ENCODE results near the gene DNER.
"Not testable (repeated sequence)": the region's sequence is repeated elsewhere in the genome, so short reads cannot be mapped to it uniquely, and the experiment has no call there.

The DNER gene

DNA sequence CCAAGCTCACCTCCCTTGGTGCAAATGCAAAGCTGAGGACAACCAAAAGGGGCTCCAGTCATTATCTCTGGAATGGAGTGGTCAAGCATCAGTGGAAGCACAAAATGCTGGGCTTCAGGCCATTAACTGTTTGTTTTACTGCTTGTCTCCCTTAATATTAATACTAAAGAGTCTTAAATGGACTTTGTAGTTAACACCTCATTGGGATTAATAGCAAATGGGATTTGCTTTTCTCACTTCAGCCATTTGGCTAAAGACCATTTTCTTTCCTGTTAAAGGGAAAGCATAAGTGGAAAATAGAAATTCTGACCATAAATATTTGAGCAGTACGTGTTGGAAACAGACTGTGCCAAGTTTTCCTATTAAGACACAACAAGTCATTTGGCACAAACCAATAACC lies 154.4 kb downstream of the DNER start:
- no peak for FAIRE-seq

DNA sequence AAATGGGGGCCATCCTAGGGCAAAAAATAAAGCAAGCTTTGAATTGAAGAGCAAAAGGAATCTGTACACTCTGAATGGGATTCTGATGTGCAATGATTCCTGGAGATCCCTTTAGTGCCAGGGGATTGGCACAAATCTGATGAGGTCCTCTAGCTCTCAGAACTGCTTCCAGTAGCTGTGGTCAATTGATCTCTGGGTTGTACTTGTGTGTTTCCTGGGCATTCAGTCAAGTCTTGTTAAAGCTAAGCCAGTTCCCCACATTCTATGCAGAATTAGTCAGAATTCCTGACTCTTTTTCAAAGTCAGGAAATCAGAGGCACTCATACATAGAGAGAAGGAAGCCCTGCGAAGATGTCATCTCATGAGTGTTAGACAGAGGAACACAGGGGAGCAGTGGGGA lies 161.3 kb downstream of the DNER start:
- FAIRE-seq, result no peak

DNA sequence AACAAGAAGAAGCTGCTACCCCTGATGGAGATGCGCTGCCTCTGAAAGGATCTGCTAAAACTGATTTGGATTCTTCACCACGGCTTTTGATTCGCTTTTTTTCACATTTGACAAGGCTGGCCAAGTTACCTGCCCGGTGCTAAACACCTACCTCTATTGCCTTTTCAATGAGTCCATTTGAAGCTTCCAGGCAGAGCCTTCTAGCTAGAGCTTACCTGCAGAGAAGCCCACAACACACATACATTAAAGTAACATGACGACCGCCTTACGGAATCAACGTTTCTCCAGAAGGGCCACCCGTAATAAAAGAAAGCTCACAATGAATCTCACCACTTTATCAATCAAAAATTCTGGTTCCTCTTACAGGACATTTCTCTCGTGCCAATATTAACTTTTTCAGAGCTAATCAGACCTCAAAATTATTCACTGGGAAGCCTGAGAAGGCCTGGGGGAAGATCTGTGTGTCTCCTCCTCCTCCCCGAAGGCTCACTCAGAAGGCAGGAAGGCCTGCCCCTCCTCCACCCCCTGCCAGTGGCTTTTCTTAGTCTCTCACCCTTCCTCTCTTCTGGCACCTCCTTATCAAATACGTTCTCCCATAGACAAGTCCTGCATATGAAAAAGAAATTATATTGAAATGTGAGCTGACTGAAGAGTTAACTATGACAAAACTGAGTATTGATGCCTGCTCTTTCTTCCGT lies 171.0 kb downstream of the DNER start:
- no peak for FAIRE-seq

DNA sequence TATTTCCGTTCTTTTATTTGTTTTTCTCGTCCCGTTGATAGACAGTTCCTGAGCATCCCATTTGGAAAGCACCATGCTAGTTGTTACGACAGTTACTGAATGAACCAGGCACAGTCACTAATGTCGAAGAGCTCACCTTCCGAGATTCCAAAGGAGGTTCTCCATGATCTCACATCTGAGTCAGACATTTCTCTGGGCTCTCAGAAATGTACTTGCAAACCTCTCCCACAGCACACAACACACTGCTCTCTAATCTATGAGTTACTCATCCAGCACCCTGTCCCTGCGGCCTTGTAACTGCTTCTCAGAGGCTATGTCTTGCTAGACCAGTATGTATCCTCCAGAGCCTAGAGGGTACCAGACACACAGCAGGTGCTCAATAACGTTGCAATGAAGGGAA lies 174.7 kb downstream of the DNER start:
- FAIRE-seq, result no peak

DNA sequence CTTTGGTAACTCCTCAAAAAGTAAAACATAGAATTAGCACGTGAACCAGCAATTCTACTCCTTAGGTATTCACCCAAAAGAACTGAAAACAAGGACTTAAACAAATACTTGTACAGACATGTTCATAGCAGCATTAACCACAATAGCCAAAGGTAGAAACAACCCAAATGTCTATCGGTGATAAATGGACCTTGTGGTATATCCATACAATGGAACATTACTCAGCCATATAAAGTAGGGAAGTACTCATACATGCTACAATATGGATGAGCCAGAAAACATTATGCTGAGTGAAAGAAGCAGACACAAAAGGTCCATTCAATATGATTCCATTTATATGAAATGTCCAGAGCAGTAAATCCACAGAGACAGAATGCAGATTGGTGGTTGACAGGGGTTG lies 182.8 kb downstream of the DNER start:
- no peak for FAIRE-seq

DNA sequence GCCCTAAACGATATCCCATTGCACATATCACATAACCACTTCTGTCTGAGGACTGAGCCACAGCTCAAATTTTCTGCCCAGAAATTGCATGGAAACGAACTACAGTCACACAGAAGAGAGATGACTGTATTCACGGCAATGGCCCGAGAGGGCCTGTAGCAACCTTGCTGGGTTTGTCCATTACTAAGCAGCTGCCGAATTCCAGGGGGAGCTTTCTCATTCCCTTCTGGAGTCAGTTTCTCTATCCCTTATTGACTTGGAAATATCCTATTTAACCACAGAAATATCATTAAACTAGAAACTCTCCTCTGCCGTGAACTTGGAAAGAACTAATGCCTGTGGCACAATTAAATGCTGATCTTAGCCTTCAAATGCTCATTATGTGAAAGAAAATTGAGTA lies 183.9 kb downstream of the DNER start:
- no peak for FAIRE-seq

DNA sequence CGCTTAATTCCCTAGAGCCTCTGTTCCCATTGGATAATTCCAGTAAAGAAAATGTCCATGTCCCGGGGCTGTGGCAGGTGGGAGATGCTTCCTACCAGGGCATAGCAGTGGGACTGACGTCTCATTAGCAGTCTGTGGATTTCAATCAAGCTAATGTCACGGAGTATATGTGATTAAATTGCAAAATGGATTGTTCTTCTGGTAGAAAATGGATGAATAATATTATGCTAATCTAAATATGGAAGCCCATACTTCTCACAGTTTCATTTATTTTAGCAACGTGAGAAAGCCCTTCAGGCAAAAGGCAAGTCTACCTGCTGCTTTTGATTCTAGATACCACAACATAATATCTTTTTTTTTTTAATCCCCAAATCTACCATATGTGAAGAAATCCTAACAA lies 185.5 kb downstream of the DNER start:
- no peak for FAIRE-seq

DNA sequence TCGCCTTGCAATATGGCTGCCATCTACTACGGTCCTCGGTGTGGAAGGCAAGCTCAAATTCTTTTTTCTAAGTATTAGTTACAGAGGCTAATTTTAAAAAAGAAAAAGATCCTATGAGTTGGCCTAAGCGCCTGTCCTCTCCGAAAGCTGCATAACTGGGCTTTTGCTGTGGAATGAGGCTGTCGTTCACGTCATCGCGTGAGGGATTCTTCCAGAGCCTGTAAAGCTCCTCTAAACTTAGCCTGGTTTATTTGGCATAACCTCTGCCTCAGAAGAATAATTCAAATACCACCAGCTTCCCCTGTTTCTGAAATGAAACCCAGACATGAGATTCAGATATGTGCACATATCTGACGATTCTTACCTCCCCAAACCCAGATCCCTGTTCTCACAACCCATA lies 187.4 kb downstream of the DNER start:
- no peak for FAIRE-seq

DNA sequence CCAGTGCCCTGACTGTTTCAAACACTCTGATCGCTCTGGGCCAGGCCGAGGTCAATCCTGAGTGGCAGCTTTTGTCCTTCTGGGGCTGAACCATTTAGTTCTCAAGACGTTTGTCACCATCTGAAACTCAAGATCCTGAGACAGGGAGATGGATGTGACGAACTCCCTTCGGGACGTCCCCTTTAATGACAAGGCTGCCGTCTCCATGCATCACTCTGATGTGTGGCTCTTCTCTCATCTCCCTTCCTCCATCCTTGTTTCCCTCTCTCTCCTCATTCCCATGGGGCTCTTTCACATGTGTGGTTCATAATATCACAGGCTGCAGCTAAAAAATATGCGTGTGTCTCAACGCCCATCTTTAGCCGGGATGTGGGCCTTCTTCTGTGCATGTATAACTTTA lies 189.6 kb downstream of the DNER start:
- FAIRE-seq, result no peak

DNA sequence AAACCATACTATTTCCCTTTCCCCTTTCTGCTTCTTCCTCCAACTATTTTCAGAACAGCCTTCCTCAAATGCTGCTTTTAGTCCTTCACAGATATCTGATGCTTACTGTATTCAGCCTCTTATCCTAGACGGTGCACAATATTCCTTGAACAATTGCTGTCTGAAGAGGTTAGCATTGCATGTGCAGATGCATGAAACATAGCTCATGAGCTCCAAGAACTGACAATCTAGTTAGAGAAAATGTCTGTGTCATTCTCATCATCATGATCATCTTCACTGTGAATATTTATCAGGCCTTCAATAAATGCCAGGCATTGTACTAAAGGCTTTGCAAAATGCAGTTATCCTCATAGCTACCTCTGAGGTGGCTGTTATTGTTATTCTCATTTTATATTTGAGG lies 190.7 kb downstream of the DNER start:
- no peak for FAIRE-seq

DNA sequence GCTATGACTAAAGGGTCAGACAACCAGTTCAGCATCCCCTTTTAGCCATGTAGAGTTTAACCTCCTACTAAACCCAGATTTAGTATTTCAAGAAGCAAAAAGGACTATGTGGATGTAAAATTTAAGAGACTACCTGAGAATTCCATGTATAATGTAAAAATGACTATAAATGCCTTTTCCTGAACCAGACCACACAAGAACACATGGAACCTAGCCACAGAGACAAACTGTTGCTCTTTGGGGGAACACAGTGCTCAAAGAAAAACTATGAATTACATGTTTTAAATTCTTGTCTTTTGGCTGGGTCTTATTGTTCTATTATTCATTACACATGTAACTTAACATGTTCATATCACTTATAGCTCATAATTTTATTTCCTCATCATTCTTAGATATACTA lies 192.8 kb downstream of the DNER start:
- FAIRE-seq, result no peak

DNA sequence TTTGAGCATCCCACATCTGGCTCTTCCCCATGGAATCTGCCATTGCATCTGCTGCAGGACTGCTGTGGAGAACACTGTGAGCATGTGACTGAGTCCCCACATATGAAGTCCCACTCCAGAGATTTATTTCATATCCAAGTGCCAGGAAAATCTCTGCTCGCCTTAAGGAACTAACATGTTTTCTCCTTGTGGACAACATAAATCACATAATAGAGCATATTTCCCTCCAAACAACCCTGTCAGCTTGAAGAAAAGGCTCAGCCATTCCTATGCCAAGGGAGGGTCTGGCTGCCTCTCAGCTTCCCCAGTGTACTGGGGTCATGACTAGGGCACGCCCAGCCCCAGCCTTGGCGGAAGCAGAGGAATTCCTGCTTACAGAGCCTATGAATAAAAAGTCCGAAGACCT lies 193.7 kb downstream of the DNER start:
- no peak for FAIRE-seq

DNA sequence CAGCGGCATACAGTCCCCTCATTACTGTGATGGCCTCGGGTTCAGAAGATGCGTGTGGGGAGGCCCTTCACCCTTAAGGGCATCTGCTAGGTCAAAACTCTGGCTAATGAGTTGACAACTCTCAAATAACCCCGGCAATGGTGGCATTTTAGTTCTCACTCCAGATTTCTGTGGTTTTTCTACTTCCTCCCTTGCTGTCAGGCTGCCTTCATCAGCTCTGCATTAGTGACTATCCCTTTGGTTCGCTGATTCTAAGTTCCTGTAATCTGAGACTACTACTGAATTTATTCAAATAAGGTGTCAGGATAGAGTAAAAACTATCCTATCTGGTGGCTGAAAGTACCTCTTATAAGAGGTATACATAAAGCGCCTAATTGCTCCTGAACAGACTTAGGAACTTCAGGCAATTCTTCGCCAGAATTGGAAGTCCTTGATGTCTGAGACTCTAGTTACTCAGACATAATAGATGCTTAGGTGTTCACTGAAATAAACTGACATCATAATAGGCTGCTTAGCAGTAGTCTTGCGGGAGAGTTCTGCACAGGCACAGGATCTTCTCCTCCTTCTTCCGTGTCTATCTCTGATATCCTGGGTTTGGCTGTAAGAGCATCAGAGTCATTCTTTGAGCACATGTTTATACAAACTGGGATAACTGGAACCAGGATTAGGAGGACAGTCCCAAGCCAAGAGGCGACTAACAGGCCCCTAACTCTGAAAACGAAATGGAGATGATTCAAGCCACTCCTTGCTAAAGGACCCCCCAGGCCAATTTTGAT lies 194.5 kb downstream of the DNER start:
- FAIRE-seq, result no peak

DNA sequence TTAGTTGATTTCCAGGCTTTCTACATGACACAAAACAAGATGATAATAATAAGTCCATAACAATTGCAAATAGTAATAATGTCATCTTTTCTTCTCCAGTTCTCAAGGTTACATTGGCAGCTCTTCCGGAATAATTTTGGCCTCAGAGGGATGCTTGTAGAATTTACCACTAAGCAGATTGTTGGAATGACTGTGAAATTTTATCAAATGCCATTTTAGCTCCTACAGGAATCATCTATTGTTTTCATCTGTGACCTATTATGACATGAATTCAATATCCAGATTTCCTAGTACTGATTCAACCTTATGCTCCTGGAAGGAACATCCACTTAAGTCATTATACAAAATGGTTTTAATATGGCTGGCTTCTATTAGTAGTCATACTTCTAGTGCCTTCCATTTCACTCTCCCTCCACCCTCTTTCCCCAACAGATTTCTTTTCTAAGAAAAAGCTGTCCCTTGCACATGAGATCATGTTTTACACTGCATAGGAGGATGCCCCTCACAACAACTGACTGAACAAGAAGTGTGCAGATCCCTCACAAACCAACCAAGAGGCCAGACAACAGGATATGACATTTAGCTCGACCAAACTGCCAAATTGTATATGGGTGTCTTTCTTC lies 200.0 kb downstream of the DNER start:
- no peak for FAIRE-seq

DNA sequence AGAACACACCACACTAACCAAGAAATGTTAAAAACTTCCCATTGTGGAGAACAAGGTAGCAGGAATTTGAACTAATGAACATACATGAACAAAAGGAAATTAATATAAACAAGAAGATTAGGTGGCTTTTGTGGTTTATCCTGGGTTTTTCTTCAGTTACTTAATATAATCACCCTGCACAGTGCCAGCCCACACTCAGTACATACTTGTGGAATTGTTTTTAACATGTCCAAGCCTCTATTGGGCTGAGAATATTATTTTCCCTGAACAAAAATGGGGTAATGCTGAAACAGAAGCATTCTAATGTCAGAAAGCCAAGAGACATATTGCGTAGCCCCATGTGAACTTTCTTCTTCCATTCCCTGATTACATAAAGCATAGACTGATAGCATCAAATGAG lies 202.8 kb downstream of the DNER start:
- no peak for FAIRE-seq

DNA sequence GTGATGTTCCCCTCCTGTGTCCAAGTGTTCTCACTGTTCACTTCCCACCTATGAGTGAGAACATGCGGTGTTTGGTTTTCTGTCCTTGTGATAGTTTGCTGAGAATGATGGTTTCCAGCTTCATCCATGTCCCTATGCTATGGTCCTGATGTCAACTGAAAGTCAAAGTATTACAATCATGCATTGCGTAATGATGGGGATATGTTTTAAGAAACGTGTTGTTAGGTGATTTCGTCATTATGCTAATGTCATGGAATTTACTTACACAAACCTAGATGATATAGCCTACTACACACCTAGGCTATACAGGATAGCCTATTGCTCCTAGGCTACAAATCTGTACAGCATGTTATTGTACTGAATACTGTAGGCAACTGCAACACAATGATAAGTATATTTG lies 207.7 kb downstream of the DNER start:
- FAIRE-seq, result not testable (repeated sequence)

DNA sequence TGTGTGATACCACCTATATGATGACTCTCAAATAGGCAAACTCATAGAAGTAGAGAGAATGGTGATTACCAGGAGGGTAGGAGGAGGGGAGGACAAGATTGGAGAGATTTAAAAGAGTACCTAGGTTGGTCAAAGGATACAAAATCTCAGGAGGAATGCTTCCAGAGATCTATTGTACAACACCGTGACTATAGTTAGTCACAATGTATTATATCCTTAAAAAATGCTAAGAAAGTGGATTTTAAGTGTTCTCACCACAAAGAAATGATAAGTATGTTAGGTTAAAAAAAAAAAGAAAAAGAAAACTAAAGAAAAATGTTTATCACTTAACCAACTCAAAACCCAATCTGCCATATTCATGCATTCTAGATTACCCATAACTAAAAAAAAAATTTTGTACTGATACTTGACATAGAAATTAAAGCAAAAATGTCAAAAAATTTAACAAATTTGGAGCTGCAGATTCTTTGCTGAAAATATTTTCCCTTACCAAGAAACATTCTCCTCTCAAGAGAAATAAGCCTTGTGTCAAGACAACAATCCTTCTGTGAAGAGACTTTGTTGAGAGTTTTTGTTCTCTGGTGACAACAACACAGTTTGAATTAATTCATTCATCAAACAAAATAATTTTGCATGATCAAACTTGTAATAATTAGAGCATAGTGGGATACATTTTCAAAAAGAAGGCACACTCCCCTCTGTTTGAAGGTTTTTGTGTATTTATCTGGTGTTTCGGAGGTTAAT lies 213.1 kb downstream of the DNER start:
- FAIRE-seq, result no peak

DNA sequence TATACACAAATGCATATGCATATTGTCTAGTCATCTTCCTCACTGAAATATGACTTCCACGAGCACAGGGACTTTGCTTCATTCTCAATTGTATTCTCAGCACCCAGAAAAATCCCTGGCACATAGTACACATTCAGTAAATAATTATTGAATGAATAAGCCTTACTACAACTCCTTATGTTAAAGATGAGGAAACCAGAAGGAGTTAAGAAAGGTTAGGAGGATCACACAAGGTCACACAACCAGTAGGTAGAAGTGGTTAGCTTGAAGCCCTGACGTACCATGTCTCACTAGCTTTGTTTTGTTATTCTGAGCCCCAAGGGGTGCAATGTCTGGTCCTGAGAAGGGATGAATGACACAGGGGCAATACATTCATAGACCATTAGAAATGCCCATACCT lies 222.3 kb downstream of the DNER start:
- FAIRE-seq, result no peak

DNA sequence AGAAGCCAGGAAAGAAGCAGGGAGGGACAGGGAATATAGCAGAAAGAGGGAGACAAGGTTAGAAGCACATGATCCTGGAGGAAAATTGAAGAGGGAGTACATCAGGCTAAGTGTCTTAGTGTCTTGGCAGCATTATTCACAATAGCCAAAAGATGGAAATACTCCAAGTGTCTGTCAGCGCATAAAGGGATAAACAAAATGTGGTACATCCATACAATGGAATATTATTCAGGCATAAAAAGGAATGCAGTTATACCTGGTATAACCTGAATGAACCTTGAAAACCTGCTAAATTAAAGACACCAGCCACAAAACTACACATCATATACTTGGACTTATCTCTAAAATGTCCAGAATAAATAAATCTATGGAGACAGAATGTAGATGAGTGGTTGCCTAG lies 224.2 kb downstream of the DNER start:
- no peak for FAIRE-seq

DNA sequence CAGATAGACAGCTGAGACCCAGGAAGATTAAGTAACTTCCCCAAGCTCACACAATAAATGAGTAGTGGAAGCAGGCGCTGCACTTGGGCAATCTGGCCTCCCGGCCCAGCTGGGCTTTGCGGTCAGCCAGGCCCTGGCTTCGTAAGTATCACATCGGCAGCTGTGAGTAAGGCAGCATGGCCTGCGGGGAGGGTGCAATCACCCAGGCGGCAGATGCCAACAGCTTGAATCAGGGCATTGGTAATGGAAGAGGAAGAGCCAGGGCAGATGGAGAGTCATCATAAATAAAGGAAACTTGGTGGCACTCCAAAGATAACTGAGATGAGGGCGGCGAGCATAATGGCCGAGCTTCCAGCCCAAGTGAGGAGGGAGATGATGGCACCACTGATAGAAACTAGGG lies 225.3 kb downstream of the DNER start:
- FAIRE-seq, result no peak

DNA sequence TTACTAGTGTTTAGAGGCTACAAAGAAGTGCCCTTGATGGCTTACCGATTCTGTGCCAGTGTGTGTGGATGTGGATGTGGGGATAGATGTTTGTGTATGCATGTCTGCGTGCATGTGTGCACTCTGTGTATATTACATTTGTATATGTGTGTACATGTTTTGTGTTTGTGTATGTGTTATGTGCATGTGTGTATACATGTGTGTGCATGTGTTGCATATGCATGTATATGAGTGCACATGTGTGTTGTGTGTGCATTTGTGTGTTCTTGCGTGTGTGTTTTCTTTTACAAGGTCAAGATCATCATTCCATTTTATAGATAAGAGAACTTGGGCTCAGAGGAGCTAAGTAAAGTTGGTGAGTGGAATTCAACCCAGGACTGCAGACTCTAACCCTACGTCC lies 226.1 kb downstream of the DNER start:
- FAIRE-seq, result no peak

DNA sequence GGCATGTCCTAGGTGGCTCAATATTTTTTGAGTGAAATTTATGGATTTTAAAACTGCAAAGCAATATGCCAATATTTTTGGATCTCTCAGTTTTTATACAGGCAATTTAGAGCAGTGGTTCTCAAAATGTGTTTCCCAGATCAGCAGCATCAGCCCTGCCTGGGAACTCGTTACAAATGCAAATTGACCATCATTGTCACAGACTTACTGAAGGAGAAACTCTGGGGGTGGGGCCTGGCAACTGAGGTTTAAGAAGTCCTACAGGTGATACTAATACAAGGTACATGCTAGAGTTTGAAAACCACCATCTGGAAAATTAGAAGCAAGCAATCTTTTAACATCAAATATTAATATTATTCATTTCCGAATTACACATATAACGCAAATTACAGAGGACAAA lies 227.7 kb downstream of the DNER start:
- no peak for FAIRE-seq

DNA sequence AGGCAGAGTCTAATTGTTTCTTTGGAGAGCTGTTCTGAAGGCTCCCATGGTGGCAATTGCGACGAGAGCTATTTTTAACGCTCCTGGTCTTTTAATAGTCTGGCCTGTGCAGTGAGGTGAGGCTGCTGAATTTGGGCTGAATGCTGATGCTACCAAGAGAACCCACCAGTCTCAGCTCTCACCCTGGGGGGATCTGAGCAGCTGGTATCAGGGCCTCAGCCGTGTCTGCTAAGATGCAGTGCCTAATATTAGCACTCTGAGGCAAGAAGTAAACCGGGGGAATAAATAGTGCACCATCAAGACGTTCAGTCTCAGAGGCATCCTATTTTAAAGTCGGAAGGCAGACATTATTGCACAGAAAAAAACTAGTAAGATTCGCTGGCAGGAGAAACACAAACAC lies 228.5 kb downstream of the DNER start:
- no peak for FAIRE-seq

All from colon (tissue), 2 donors.